Nephron (organoid): Measurements from ENCODE around the gene HMGN1.
A peak's percentile ranks its signal among the peaks of the same experiment; 100 is the strongest.

Source experiments
- H3K27ac Mint-ChIP-seq, 3 experiments: 2 replicates each; pipeline ENCODE4 v1.8.0; 2020; ENCODE audit warnings: mixed read lengths in 3 of 3, mild to moderate bottlenecking in 2 of 3, moderate library complexity in 1 of 3
- H3K27me3 Mint-ChIP-seq: 2 replicates; pipeline ENCODE4 v1.8.0; 2021; ENCODE audit warnings: low read depth, mild to moderate bottlenecking, moderate library complexity, mixed read lengths
- H3K36me3 Mint-ChIP-seq: 2 replicates; pipeline ENCODE4 v1.8.0; 2020; ENCODE audit warnings: low read depth, mixed read lengths
- H3K4me1 Mint-ChIP-seq: 2 replicates; pipeline ENCODE4 v1.8.0; 2020; ENCODE audit warnings: mixed read lengths
- H3K4me3 Mint-ChIP-seq, 3 experiments: 2 replicates each; pipeline ENCODE4 v1.8.0; 2020; ENCODE audit warnings: mild to moderate bottlenecking in 3 of 3, mixed read lengths in 3 of 3, moderate library complexity in 2 of 3
- H3K9me3 Mint-ChIP-seq: 2 replicates; pipeline ENCODE4 v1.8.0; 2020; ENCODE audit warnings: mixed read lengths
- CTCF ChIP-seq, 3 experiments: fragments of 200-600 bp; sonication (generic); IDR thresholded peaks; one replicate each; pipeline ENCODE4 v1.5.0; 2021; ENCODE audit warnings: antibody characterized with exemption in 3 of 3; ENCODE audit not compliant: unreplicated experiment in 3 of 3

The HMGN1 gene

GRCh38 chr21:39388038-39388810 lies 39.3 kb upstream of the HMGN1 start:
- peaks cover 31% of the 10 kb centered on the region for H3K36me3 Mint-ChIP-seq
- peaks cover 34% of the 10 kb centered on the region for H3K4me1 Mint-ChIP-seq
- no peaks in the 10 kb centered on the region for H3K27me3 Mint-ChIP-seq
- peak overlapping the region; percentile 82 to 92 (median 89) for H3K4me3 Mint-ChIP-seq
- peak; percentile 90 to 92 (median 91) for TF ChIP-seq CTCF (IDR thresholded peaks at IDR 0.05; ENCODE audit: unreplicated experiment in 3 of 3)
- peak overlapping the region; percentile 74 to 89 (median 86) for H3K27ac Mint-ChIP-seq
- no peaks in the 10 kb centered on the region for H3K9me3 Mint-ChIP-seq

GRCh38 chr21:39387461-39388037 lies 38.7 kb upstream of the HMGN1 start:
- Mint-ChIP-seq H3K36me3 (peaks cover 24% of the 10 kb centered on the region), H3K27me3 (no peaks in the 10 kb centered on the region), H3K4me3 (peak overlapping the region; percentile 82 to 92 (median 89)), H3K9me3 (no peaks in the 10 kb centered on the region), H3K27ac (peak overlapping the region; percentile 74 to 89 (median 86)), H3K4me1 (peaks cover 34% of the 10 kb centered on the region)
- no peak for TF ChIP-seq CTCF (IDR thresholded peaks at IDR 0.05; ENCODE audit: unreplicated experiment in 3 of 3)

- Mint-ChIP-seq H3K27ac (peak overlapping the region in 2 of 3 experiments; percentile 74 to 89), H3K36me3 (peaks cover 23% of the 10 kb centered on the region), H3K4me3 (peak overlapping the region in 2 of 3 experiments; percentile 82 to 92), H3K4me1 (peaks cover 35% of the 10 kb centered on the region), H3K27me3 (no peaks in the 10 kb centered on the region), H3K9me3 (no peaks in the 10 kb centered on the region)
- no peak for TF ChIP-seq CTCF (IDR thresholded peaks at IDR 0.05; ENCODE audit: unreplicated experiment in 3 of 3)
These were observed 38.0 kb upstream of the HMGN1 start for GRCh38 chr21:39386899-39387298.

GRCh38 chr21:39386194-39386593 lies 37.3 kb upstream of the HMGN1 start:
- no peak for TF ChIP-seq CTCF (IDR thresholded peaks at IDR 0.05; ENCODE audit: unreplicated experiment in 3 of 3)
- H3K36me3 Mint-ChIP-seq: peaks cover 16% of the 10 kb centered on the region
- H3K4me1 Mint-ChIP-seq: peaks cover 36% of the 10 kb centered on the region
- H3K27me3 Mint-ChIP-seq: no peaks in the 10 kb centered on the region
- H3K4me3 Mint-ChIP-seq: no peak overlapping the region
- H3K27ac Mint-ChIP-seq: no peak overlapping the region
- H3K9me3 Mint-ChIP-seq: no peaks in the 10 kb centered on the region

GRCh38 chr21:39385299-39386145 lies 36.6 kb upstream of the HMGN1 start:
- Mint-ChIP-seq H3K9me3 (no peaks in the 10 kb centered on the region), H3K4me1 (peaks cover 39% of the 10 kb centered on the region), H3K4me3 (no peak overlapping the region), H3K27me3 (no peaks in the 10 kb centered on the region), H3K27ac (no peak overlapping the region), H3K36me3 (peaks cover 13% of the 10 kb centered on the region)
- TF ChIP-seq CTCF (IDR thresholded peaks at IDR 0.05; ENCODE audit: unreplicated experiment in 3 of 3): no peak
